ENCODE data around the gene NR5A1. TPM values are rescaled to one million over a fixed set of nuclear protein-coding genes. Genes with fewer than 3 reads are reported as not detected.

Gene NR5A1
- total RNA-seq, 4 donors from 2014 or later, result 0.14 to 0.58 TPM; not detected in 2

DNA sequence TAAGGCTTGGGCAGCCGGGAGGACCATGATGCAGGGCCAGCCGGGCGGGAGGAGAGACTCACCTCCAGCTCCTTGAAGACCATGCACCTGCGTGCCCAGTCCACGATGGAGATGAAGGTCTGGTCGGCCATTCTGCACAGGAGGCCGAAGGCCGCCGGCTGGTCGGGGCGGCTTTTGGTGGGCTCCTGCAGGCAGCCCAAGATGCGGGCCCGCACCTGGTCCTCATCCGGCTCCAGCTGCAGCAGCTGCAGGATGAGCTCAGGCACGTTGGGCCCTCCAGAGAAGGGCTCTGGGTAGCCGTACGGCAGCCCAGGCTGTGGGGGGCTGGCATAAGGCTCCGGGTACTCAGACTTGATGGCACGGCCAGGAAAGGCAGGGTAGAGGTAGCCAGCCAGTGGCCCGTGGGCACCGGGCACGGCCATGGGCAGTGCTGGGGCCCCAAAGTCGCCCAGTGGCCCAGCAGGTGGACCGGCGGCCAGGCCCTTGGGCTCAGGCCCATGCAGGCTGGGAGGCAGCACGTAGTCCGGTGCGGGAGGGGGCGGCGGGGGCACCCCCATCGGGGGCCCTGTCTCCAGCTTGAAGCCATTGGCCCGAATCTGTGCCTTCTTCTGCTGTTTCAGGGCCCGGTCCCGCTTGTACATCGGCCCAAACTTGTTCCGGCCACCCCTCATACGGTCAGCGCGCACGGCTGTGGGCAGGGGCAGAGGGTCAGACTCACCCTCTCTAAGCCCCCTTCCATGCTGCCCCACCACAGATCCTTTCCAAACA, 7.0 kb downstream of the NR5A1 start:
- H3K36me3 ChIP-seq, result no peaks in the 10 kb centered on the region
- no peak for DNase-seq
- TF ChIP-seq, protein P1, sequence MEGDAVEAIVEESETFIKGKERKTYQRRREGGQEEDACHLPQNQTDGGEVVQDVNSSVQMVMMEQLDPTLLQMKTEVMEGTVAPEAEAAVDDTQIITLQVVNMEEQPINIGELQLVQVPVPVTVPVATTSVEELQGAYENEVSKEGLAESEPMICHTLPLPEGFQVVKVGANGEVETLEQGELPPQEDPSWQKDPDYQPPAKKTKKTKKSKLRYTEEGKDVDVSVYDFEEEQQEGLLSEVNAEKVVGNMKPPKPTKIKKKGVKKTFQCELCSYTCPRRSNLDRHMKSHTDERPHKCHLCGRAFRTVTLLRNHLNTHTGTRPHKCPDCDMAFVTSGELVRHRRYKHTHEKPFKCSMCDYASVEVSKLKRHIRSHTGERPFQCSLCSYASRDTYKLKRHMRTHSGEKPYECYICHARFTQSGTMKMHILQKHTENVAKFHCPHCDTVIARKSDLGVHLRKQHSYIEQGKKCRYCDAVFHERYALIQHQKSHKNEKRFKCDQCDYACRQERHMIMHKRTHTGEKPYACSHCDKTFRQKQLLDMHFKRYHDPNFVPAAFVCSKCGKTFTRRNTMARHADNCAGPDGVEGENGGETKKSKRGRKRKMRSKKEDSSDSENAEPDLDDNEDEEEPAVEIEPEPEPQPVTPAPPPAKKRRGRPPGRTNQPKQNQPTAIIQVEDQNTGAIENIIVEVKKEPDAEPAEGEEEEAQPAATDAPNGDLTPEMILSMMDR (IDR thresholded peaks at IDR 0.05), result no peak
- TF ChIP-seq POLR2A (IDR thresholded peaks at IDR 0.05), result no peak
- no peaks in the 10 kb centered on the region for H3K9me3 ChIP-seq
- no peak overlapping the region for H3K4me3 ChIP-seq
- intact Hi-C loops (cut with DNase I; ENCODE audit: low total_unique reads), result no loop called here
- peaks cover 0 to 22% of the 10 kb centered on the region in 2 donors for H3K27me3 ChIP-seq
- H3K4me1 ChIP-seq, result peaks cover 0 to 6% of the 10 kb centered on the region in 2 donors
- no peak overlapping the region for H3K27ac ChIP-seq

GRCh38 chr9:124499216-124499615, 8.0 kb downstream of the NR5A1 start:
- intact Hi-C loops (cut with DNase I; ENCODE audit: low total_unique reads), result no loop called here
- no peaks in the 10 kb centered on the region for H3K9me3 ChIP-seq
- peaks cover 0 to 3% of the 10 kb centered on the region in 2 donors for H3K4me1 ChIP-seq
- no peak overlapping the region for H3K4me3 ChIP-seq
- no peak for TF ChIP-seq POLR2A (IDR thresholded peaks at IDR 0.05)
- TF ChIP-seq, protein P1 (IDR thresholded peaks at IDR 0.05), result no peak
- DNase-seq, result no peak
- H3K36me3 ChIP-seq, result no peaks in the 10 kb centered on the region
- H3K27ac ChIP-seq, result no peak overlapping the region
- H3K27me3 ChIP-seq, result peaks cover 0 to 18% of the 10 kb centered on the region in 2 donors

- H3K9me3 ChIP-seq, result no peaks in the 10 kb centered on the region
- TF ChIP-seq, protein P1 (IDR thresholded peaks at IDR 0.05), result no peak
- TF ChIP-seq POLR2A (IDR thresholded peaks at IDR 0.05), result no peak
- no peak for DNase-seq
- no peak overlapping the region for H3K4me3 ChIP-seq
- no peak overlapping the region for H3K27ac ChIP-seq
- peaks cover 0 to 12% of the 10 kb centered on the region in 2 donors for H3K27me3 ChIP-seq
- no peaks in the 10 kb centered on the region for H3K4me1 ChIP-seq
- intact Hi-C loops (cut with DNase I; ENCODE audit: low total_unique reads), result no loop called here
- no peaks in the 10 kb centered on the region for H3K36me3 ChIP-seq
These were observed 8.6 kb downstream of the NR5A1 start for GRCh38 chr9:124498499-124499146.

GRCh38 chr9:124498040-124498439, 9.2 kb downstream of the NR5A1 start:
- DNase-seq, result no peak
- intact Hi-C loops (cut with DNase I; ENCODE audit: low total_unique reads), result no loop called here
- H3K27me3 ChIP-seq, result peaks cover 0 to 10% of the 10 kb centered on the region in 2 donors
- H3K36me3 ChIP-seq, result no peaks in the 10 kb centered on the region
- no peaks in the 10 kb centered on the region for H3K9me3 ChIP-seq
- H3K27ac ChIP-seq, result no peak overlapping the region
- TF ChIP-seq, protein P1 (IDR thresholded peaks at IDR 0.05), result no peak
- no peak for TF ChIP-seq POLR2A (IDR thresholded peaks at IDR 0.05)
- no peak overlapping the region for H3K4me3 ChIP-seq
- no peaks in the 10 kb centered on the region for H3K4me1 ChIP-seq

- Histone ChIP-seq H3K4me1 (no peaks in the 10 kb centered on the region), H3K36me3 (no peaks in the 10 kb centered on the region), H3K27me3 (peaks cover 0 to 6% of the 10 kb centered on the region in 2 donors), H3K4me3 (no peak overlapping the region), H3K27ac (no peak overlapping the region), H3K9me3 (no peaks in the 10 kb centered on the region)
- TF ChIP-seq, protein P1 (IDR thresholded peaks at IDR 0.05), result no peak
- TF ChIP-seq POLR2A (IDR thresholded peaks at IDR 0.05), result no peak
- DNase-seq, result no peak
- intact Hi-C loops (cut with DNase I; ENCODE audit: low total_unique reads), result no loop called here
These were observed 9.8 kb downstream of the NR5A1 start for GRCh38 chr9:124497441-124497840.

Data from uterus (tissue), 4 donors.